Body of pancreas (tissue), 4 donors: ENCODE data around the gene SLC5A3. TPM values are rescaled to one million over a fixed set of nuclear protein-coding genes. Genes with fewer than 3 reads are reported as not detected.

Experiments used
- ATAC-seq: fragments of 150-250 bp; one replicate; pipeline ENCODE4 v1.9.1; 2016
- DNase-seq, 4 donors: peaks; one replicate each; pipeline ENCODE4 v3.0.0-alpha.2; 2019
- H3K27ac ChIP-seq, 4 donors: fragments of 200-600 bp; sonication (generic); 1 replicate in 3 of 4; 2 replicates in 1 of 4; pipeline versions ENCODE4 v1.5.1 to v1.6.1; 2016 to 2019; ENCODE audit warnings: mild to moderate bottlenecking in 1 of 4, mixed read lengths in 1 of 4, moderate library complexity in 1 of 4
- H3K27me3 ChIP-seq, 2 donors: fragments of 200-600 bp; sonication (generic); one replicate each; pipeline ENCODE4 v1.6.0; 2016; ENCODE audit warnings: mild to moderate bottlenecking in 1 of 2
- H3K36me3 ChIP-seq, 2 donors: fragments of 200-600 bp; sonication (generic); replicated peaks in 1 of 2; 2 replicates each; pipeline ENCODE4 v1.5.1; 2016; ENCODE audit warnings: low read depth in 2 of 2; ENCODE audit not compliant: insufficient read depth in 1 of 2
- H3K4me1 ChIP-seq: fragments of 200-600 bp; sonication (generic); one replicate; pipeline ENCODE4 v1.6.0; 2016
- H3K4me3 ChIP-seq, 2 donors: fragments of 200-600 bp; sonication (generic); 1 replicate in 1 of 2; 2 replicates in 1 of 2; pipeline ENCODE4 v1.5.1; 2016 to 2019
- H3K9me3 ChIP-seq, 3 donors: fragments of 200-600 bp; sonication (generic); 1 replicate in 2 of 3; 2 replicates in 1 of 3; pipeline ENCODE4 v1.5.1; 2016
- POLR2A ChIP-seq, 3 donors: fragments of 450-650 bp; IDR thresholded peaks; one replicate each; pipeline ENCODE4 v1.6.1; 2016; ENCODE audit warnings: antibody characterized with exemption in 3 of 3, mild to moderate bottlenecking in 2 of 3
- WGBS, 2 donors: methylation state at CpG; one replicate each; pipeline ENCODE4 v1.1.5; 2017; 5-methylcytosine and 5-hydroxymethylcytosine counted together
- intact Hi-C: fragments of 100-400 bp; cut with DNase I; formaldehyde crosslinking; loops from one replicate; pipeline ENCODE4 v1.15.1; 2023
- total RNA-seq, 2 donors: library from RNA; depleted of rRNA; stranded (reverse); fragments of >200 nt; gene quantifications; one replicate each; pipeline ENCODE4 v1.1.0, GENCODE V29; 2016
- TF ChIP-seq, protein P1 (sequence below), 7 experiments: fragments of 450-650 bp in 4 of 7; fragments of 200-600 bp in 3 of 7; sonication (generic) in 3 of 7; IDR thresholded peaks; one replicate each; pipeline ENCODE4 v1.5.1; 2016 to 2019; ENCODE audit warnings: antibody characterized with exemption in 7 of 7

SLC5A3 gene
- total RNA-seq, 2 donors from 2014 or later, result 7.3 to 7.8 TPM

- no peak overlapping the region for H3K27ac ChIP-seq
- intact Hi-C loops, result no loop called here
- no peak overlapping the region for H3K4me3 ChIP-seq
- DNase-seq (no peak), ATAC-seq (no peak)
- H3K36me3 ChIP-seq, result no peaks in the 10 kb centered on the region
- H3K4me1 ChIP-seq, result peaks cover 6% of the 10 kb centered on the region
- H3K27me3 ChIP-seq, result no peaks in the 10 kb centered on the region
- WGBS, 2 donors, result 92 to 96% methylated on average over 2 of the region's 2 CpGs
- H3K9me3 ChIP-seq, result no peaks in the 10 kb centered on the region
- TF ChIP-seq POLR2A (IDR thresholded peaks at IDR 0.05), result no peak
- TF ChIP-seq, protein P1, sequence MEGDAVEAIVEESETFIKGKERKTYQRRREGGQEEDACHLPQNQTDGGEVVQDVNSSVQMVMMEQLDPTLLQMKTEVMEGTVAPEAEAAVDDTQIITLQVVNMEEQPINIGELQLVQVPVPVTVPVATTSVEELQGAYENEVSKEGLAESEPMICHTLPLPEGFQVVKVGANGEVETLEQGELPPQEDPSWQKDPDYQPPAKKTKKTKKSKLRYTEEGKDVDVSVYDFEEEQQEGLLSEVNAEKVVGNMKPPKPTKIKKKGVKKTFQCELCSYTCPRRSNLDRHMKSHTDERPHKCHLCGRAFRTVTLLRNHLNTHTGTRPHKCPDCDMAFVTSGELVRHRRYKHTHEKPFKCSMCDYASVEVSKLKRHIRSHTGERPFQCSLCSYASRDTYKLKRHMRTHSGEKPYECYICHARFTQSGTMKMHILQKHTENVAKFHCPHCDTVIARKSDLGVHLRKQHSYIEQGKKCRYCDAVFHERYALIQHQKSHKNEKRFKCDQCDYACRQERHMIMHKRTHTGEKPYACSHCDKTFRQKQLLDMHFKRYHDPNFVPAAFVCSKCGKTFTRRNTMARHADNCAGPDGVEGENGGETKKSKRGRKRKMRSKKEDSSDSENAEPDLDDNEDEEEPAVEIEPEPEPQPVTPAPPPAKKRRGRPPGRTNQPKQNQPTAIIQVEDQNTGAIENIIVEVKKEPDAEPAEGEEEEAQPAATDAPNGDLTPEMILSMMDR (IDR thresholded peaks at IDR 0.05), result no peak
Measured at GRCh38 chr21:34100337-34100736, 27.0 kb downstream of the SLC5A3 start.

DNA sequence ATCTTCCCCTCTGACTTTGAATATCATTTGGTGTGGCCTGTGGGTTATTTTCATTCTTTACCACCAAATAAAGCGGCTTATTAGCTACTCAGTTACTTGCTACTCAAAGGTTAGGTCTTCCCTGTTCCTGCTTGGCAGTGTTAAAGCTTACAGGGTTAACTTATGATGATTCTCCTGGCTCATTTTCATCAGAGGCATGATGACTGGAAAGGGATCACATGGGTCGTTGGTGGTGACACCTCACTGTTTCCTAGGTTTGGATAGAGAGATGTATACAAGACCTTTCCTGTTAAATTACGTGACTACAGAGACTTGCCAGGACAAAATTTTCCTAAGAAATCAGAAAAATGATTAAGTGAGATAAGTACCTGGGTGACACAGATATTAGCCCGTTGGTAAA lies 27.4 kb downstream of the SLC5A3 start:
- Histone ChIP-seq H3K27me3 (no peaks in the 10 kb centered on the region), H3K4me1 (peaks cover 6% of the 10 kb centered on the region), H3K27ac (no peak overlapping the region), H3K4me3 (no peak overlapping the region), H3K36me3 (no peaks in the 10 kb centered on the region), H3K9me3 (no peaks in the 10 kb centered on the region)
- DNase-seq, result no peak
- no peak for ATAC-seq
- 43 to 53% methylated on average over 4 of the region's 4 CpGs for WGBS, 2 donors
- TF ChIP-seq, protein P1 (IDR thresholded peaks at IDR 0.05), result no peak
- no peak for TF ChIP-seq POLR2A (IDR thresholded peaks at IDR 0.05)
- intact Hi-C loops, result no loop called here

DNA sequence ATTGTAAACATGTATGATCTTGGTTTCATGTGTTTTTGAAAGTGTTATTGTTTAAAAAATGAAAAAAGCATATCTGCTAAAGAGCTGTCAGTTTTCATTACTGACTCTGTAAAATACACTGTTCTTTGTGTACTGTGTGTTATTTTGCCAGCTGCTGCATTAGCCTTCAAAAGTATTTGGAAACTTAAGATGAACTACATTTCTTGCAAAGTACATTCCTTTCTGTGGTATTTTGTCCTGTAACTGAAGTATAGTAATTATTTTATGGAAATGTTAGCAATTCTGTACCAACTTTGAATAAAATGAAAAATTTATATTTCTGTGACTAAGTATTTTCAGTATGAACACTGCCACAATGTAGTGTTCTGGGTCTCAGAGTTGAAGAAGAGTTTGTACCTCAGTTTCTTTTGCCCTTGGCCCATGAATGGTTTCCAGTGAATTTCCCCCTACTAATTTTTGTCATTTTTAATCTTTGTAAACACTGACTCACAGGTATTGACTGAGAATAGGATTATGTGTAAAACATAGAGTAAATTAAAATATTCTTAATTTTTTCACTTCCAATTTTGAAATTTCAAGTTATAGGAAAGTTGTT lies 32.7 kb downstream of the SLC5A3 start:
- H3K27ac ChIP-seq, result no peak overlapping the region
- no peaks in the 10 kb centered on the region for H3K9me3 ChIP-seq
- peaks cover 6% of the 10 kb centered on the region for H3K4me1 ChIP-seq
- TF ChIP-seq, protein P1 (IDR thresholded peaks at IDR 0.05), result no peak
- no peak for TF ChIP-seq POLR2A (IDR thresholded peaks at IDR 0.05)
- H3K4me3 ChIP-seq, result no peak overlapping the region
- DNase-seq (no peak), ATAC-seq (no peak)
- intact Hi-C loops, result no loop called here
- H3K36me3 ChIP-seq, result no peaks in the 10 kb centered on the region
- no peaks in the 10 kb centered on the region for H3K27me3 ChIP-seq

GRCh38 chr21:34107606-34108005 lies 34.2 kb downstream of the SLC5A3 start:
- H3K9me3 ChIP-seq, result no peaks in the 10 kb centered on the region
- no peak for ATAC-seq
- 71 to 73% methylated on average over 1 of the region's 1 CpG for WGBS, 2 donors
- no peaks in the 10 kb centered on the region for H3K36me3 ChIP-seq
- DNase-seq, result no peak
- H3K27ac ChIP-seq, result no peak overlapping the region
- TF ChIP-seq, protein P1 (IDR thresholded peaks at IDR 0.05), result no peak
- TF ChIP-seq POLR2A (IDR thresholded peaks at IDR 0.05), result no peak
- H3K4me3 ChIP-seq, result no peak overlapping the region
- H3K4me1 ChIP-seq, result peaks cover 4% of the 10 kb centered on the region
- H3K27me3 ChIP-seq, result no peaks in the 10 kb centered on the region
- intact Hi-C loops, result no loop called here

- H3K4me3 ChIP-seq, result no peak overlapping the region
- WGBS, 2 donors, result 98 to 99% methylated on average over 7 of the region's 7 CpGs
- intact Hi-C loops, result no loop called here
- H3K36me3 ChIP-seq, result no peaks in the 10 kb centered on the region
- no peak overlapping the region for H3K27ac ChIP-seq
- H3K9me3 ChIP-seq, result no peaks in the 10 kb centered on the region
- H3K4me1 ChIP-seq, result peaks cover 4% of the 10 kb centered on the region
- no peak for ATAC-seq
- DNase-seq, result no peak
- TF ChIP-seq, protein P1 (IDR thresholded peaks at IDR 0.05), result no peak
- H3K27me3 ChIP-seq, result no peaks in the 10 kb centered on the region
Measured at GRCh38 chr21:34109075-34109474, 35.7 kb downstream of the SLC5A3 start.
